Endothelial cell of umbilical vein (primary cell): ENCODE measurements around the gene MAPKAP1. TPM values are rescaled to one million over a fixed set of nuclear protein-coding genes. Genes with fewer than 3 reads are reported as not detected.

Experiments
- BruUV-seq: library from RNA; stranded (reverse); fragments of 400-500 nt; replicated peaks from 2 replicates; lab custom pipeline; 2021; lab: Mats Ljungman, UMichigan
- CTCF ChIA-PET: fragments of 300-600, 350-600 bp; sonication (Branson Sonifier 250); formaldehyde crosslinking; loops from one replicate; lab custom pipeline; 2021; ENCODE audit warnings: antibody characterized with exemption, inconsistent platforms; lab: Charles Lee
- POLR2A ChIA-PET: fragments of 300-600, 350-600 bp; sonication (Branson Sonifier 250); formaldehyde crosslinking; loops from one replicate; lab custom pipeline; 2021; ENCODE audit warnings: antibody characterized with exemption, inconsistent platforms; lab: Charles Lee
- DNase-seq: peaks from one replicate; pipeline ENCODE4 v3.0.0-alpha.2; 2011; ENCODE audit warnings: low read depth, low spot score
- FAIRE-seq: peaks from 2 replicates; lab custom pipeline; 2011; peaks lifted over from hg19 to GRCh38; lab: Jason Lieb, UNC
- H2AFZ ChIP-seq: 2 replicates; pipeline ENCODE4 v1.6.0; 2012; ENCODE audit warnings: low read depth, low read length, control low read depth, inconsistent platforms
- H3K27ac ChIP-seq: 2 replicates; pipeline ENCODE4 v1.5.1; 2011; ENCODE audit warnings: low read depth, mild to moderate bottlenecking, control low read depth, low read length, moderate library complexity; ENCODE audit not compliant: insufficient read depth
- H3K27me3 ChIP-seq, 2 experiments: 2 replicates each; pipeline versions ENCODE4 v1.6.0 to v1.6.1; 2011; ENCODE audit warnings: low read length in 2 of 2, mixed read lengths in 1 of 2; ENCODE audit not compliant: control insufficient read depth in 2 of 2, insufficient read depth in 2 of 2
- H3K36me3 ChIP-seq, 2 experiments: 2 replicates in 1 of 2; 3 replicates in 1 of 2; pipeline ENCODE4 v1.5.1; 2011; ENCODE audit warnings: low read length in 2 of 2, mild to moderate bottlenecking in 1 of 2, moderate library complexity in 1 of 2; ENCODE audit not compliant: control insufficient read depth in 2 of 2, insufficient read depth in 2 of 2; ENCODE audit errors: extremely low read depth in 1 of 2
- H3K4me1 ChIP-seq: 3 replicates; pipeline ENCODE4 v1.5.1; 2011; ENCODE audit warnings: mild to moderate bottlenecking, low read length; ENCODE audit not compliant: control insufficient read depth, insufficient read depth; ENCODE audit errors: extremely low read depth
- H3K4me2 ChIP-seq: 2 replicates; pipeline ENCODE4 v1.6.1; 2011; ENCODE audit warnings: low read length, control low read depth, mixed read lengths; ENCODE audit not compliant: insufficient read depth
- H3K4me3 ChIP-seq, 3 experiments: fragments of 200-600 bp in 1 of 3; sonication (generic), shearing (Covaris generic) in 1 of 3; replicated peaks in 1 of 3; 2 replicates each; pipeline ENCODE4 v1.5.1; 2011 to 2016; ENCODE audit warnings: control low read depth in 3 of 3, low read length in 3 of 3, mild to moderate bottlenecking in 2 of 3, inconsistent platforms in 1 of 3, low read depth in 1 of 3, moderate library complexity in 1 of 3; ENCODE audit not compliant: insufficient read depth in 1 of 3
- H3K79me2 ChIP-seq: 2 replicates; pipeline ENCODE4 v1.6.0; 2012; ENCODE audit warnings: low read length, inconsistent platforms; ENCODE audit not compliant: control insufficient read depth, insufficient read depth
- H3K9ac ChIP-seq: replicated peaks from 2 replicates; pipeline ENCODE3; 2011; ENCODE audit warnings: low read length, control low read depth; ENCODE audit not compliant: insufficient read depth; ENCODE audit errors: extremely low read depth
- H3K9me1 ChIP-seq: replicated peaks from 3 replicates; pipeline ENCODE4 v1.6.0; 2011; ENCODE audit warnings: mild to moderate bottlenecking, low read length; ENCODE audit not compliant: control insufficient read depth, insufficient read depth; ENCODE audit errors: extremely low read depth
- H3K9me3 ChIP-seq: replicated peaks from 2 replicates; pipeline ENCODE4 v1.5.1; 2012; ENCODE audit warnings: low read length, inconsistent platforms; ENCODE audit not compliant: control insufficient read depth, insufficient read depth
- H4K20me1 ChIP-seq: replicated peaks from 2 replicates; pipeline ENCODE3; 2011; ENCODE audit warnings: mild to moderate bottlenecking, low read length; ENCODE audit not compliant: control insufficient read depth, insufficient read depth; ENCODE audit errors: extremely low read depth
- EZH2 ChIP-seq: IDR thresholded peaks from 2 replicates; pipeline ENCODE4 v1.6.1; 2012; ENCODE audit warnings: borderline replicate concordance, low read depth, mild to moderate bottlenecking, moderate library complexity, low read length, inconsistent platforms; ENCODE audit not compliant: severe bottlenecking
- FOS ChIP-seq: IDR thresholded peaks from 2 replicates; pipeline ENCODE4 v1.6.1; 2011; ENCODE audit warnings: mild to moderate bottlenecking, low read length, moderate library complexity, borderline replicate concordance; ENCODE audit not compliant: insufficient read depth
- GATA2 ChIP-seq: IDR thresholded peaks from 2 replicates; pipeline ENCODE4 v1.7.0; 2011; ENCODE audit warnings: low read depth, mild to moderate bottlenecking, moderate library complexity, mixed read lengths, low read length; ENCODE audit not compliant: insufficient read length, insufficient read depth
- JUN ChIP-seq: IDR thresholded peaks from 2 replicates; pipeline ENCODE4 v1.6.1; 2011; ENCODE audit warnings: borderline replicate concordance, low read depth; ENCODE audit not compliant: insufficient read length, insufficient read depth
- MYC ChIP-seq: IDR thresholded peaks from one replicate; pipeline ENCODE4 v1.6.1; 2011; ENCODE audit warnings: mild to moderate bottlenecking, low read depth, low read length
- POLR2A ChIP-seq: IDR thresholded peaks from 2 replicates; pipeline ENCODE4 v1.6.1; 2012; ENCODE audit warnings: low read depth, mild to moderate bottlenecking, control low read depth, low read length
- POLR2AphosphoS5 ChIP-seq: IDR thresholded peaks from 2 replicates; pipeline ENCODE4 v1.6.1; 2012; ENCODE audit warnings: low read depth, mild to moderate bottlenecking, control low read depth, low read length, moderate library complexity; ENCODE audit not compliant: insufficient read depth
- dilution Hi-C: fragments of 300-500 bp; cut with MboI; formaldehyde crosslinking; loops from one replicate; pipeline ENCODE4 v1.15.0; 2019; ENCODE audit warnings: low sequenced_read_pairs; ENCODE audit not compliant: extremely low pct_ligation_motif_present
- intact Hi-C: fragments of 100-400 bp; cut with micrococcal nuclease; formaldehyde crosslinking; loops from one replicate; pipeline ENCODE4 v1.10.0; 2022
- polyA plus RNA-seq, 4 experiments: library from polyadenylated mRNA; depleted of rRNA in 3 of 4; stranded (reverse) in 3 of 4; unstranded in 1 of 4; fragments of >200 nt; gene quantifications; 2 replicates each; pipeline versions ENCODE4 v1.2.1 to v1.2.3, GENCODE V29; 2011 to 2012; ENCODE audit warnings: missing spikeins in 1 of 4
- total RNA-seq: library from RNA; stranded (reverse); gene quantifications from 2 replicates; pipeline ENCODE4 v1.2.3, GENCODE V29; 2021
- TF ChIP-seq, protein P1 (sequence below), 2 donors: IDR thresholded peaks; 1 replicate in 1 of 2; 2 replicates in 1 of 2; pipeline ENCODE4 v1.5.1; 2011; ENCODE audit warnings: low read length in 2 of 2, mild to moderate bottlenecking in 2 of 2, moderate library complexity in 2 of 2, control low read depth in 1 of 2, inconsistent platforms in 1 of 2, low read depth in 1 of 2; ENCODE audit not compliant: insufficient read depth in 1 of 2; ENCODE audit errors: extremely low read depth in 1 of 2
- TF ChIP-seq, protein P2 (sequence below): IDR thresholded peaks from 2 replicates; pipeline ENCODE4 v1.6.1; 2011; ENCODE audit not compliant: insufficient read depth, insufficient read length

The MAPKAP1 gene
- total and polyA plus RNA-seq, 2 donors (not counting 3 experiments of a cell fraction or from before 2014, with no cell fraction given), result 61.9 to 99.1 TPM

- no TSS peak for BruUV-seq
- TF ChIP-seq EZH2, result no peak
- no peak for TF ChIP-seq GATA2
- no peak for TF ChIP-seq MYC
- no peak for TF ChIP-seq POLR2AphosphoS5
- no peak for TF ChIP-seq FOS
- no peak for TF ChIP-seq JUN
- TF ChIP-seq, protein P1, sequence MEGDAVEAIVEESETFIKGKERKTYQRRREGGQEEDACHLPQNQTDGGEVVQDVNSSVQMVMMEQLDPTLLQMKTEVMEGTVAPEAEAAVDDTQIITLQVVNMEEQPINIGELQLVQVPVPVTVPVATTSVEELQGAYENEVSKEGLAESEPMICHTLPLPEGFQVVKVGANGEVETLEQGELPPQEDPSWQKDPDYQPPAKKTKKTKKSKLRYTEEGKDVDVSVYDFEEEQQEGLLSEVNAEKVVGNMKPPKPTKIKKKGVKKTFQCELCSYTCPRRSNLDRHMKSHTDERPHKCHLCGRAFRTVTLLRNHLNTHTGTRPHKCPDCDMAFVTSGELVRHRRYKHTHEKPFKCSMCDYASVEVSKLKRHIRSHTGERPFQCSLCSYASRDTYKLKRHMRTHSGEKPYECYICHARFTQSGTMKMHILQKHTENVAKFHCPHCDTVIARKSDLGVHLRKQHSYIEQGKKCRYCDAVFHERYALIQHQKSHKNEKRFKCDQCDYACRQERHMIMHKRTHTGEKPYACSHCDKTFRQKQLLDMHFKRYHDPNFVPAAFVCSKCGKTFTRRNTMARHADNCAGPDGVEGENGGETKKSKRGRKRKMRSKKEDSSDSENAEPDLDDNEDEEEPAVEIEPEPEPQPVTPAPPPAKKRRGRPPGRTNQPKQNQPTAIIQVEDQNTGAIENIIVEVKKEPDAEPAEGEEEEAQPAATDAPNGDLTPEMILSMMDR (IDR thresholded peaks at IDR 0.05; ENCODE audit: extremely low read depth in 1 of 2, insufficient read depth in 1 of 2, low read depth in 1 of 2, low read length in 2 of 2), result no peak
- TF ChIP-seq POLR2A, result no peak
- TF ChIP-seq, protein P2, sequence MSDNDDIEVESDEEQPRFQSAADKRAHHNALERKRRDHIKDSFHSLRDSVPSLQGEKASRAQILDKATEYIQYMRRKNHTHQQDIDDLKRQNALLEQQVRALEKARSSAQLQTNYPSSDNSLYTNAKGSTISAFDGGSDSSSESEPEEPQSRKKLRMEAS, result no peak
- no peaks in the 10 kb centered on the region for H3K79me2 ChIP-seq
- H3K4me2 ChIP-seq, result no peak overlapping the region
- no peak overlapping the region for H3K27ac ChIP-seq
- CTCF ChIA-PET, result no interaction called here
- peaks cover 2% of the 10 kb centered on the region for H3K4me1 ChIP-seq
- no peak overlapping the region for H2AFZ ChIP-seq
- H3K9me1 ChIP-seq, result no peaks in the 10 kb centered on the region
- peak; percentile 21 for FAIRE-seq
- no peak overlapping the region for H3K9ac ChIP-seq
- H3K36me3 ChIP-seq, result peaks cover 0 to 3% of the 10 kb centered on the region in 2 experiments
- no peaks in the 10 kb centered on the region for H4K20me1 ChIP-seq
- no peaks in the 10 kb centered on the region for H3K9me3 ChIP-seq
- intact Hi-C loops, result no loop called here
- dilution Hi-C loops, result no loop called here
- DNase-seq, result no peak
- no peaks in the 10 kb centered on the region for H3K27me3 ChIP-seq
- H3K4me3 ChIP-seq, result no peak overlapping the region
- POLR2A ChIA-PET, result no interaction called here
Measured at GRCh38 chr9:125446561-125447094, 260.4 kb downstream of the MAPKAP1 start.
